SK-MEL-5 (cell line): ENCODE data around the gene NUCB1. TPM values are rescaled to one million over a fixed set of nuclear protein-coding genes. Genes with fewer than 3 reads are reported as not detected.
A peak's percentile ranks its signal among the peaks of the same experiment; 100 is the strongest.

Experiments
- DNase-seq: peaks from one replicate; pipeline ENCODE4 v3.0.0-alpha.2; 2016; ENCODE audit warnings: low read depth, low spot score
- in situ Hi-C: cut with HindIII; loops from 2 replicates; pipeline ENCODE4 v1.10.0; 2016; ENCODE audit warnings: low sequenced_read_pairs, high pct_unique_total_duplicates, low pct_unique_long_range_greater_than_20kb
- total RNA-seq: library from RNA; depleted of rRNA; stranded (reverse); fragments of >200 nt; shearing (Covaris generic); gene quantifications from 2 replicates; pipeline ENCODE4 v1.2.3, GENCODE V29; 2014

NUCB1 gene
- total RNA-seq, 1 experiment from 2014 or later, result 164 TPM

GRCh38 chr19:48946463-48947257, 46.5 kb downstream of the NUCB1 start:
- DNase-seq, result no peak
- in situ Hi-C loops, result no loop called here

GRCh38 chr19:48947258-48947542, 47.1 kb downstream of the NUCB1 start:
- in situ Hi-C loops, result no loop called here
- DNase-seq, result no peak

- in situ Hi-C loops, result no loop called here
- no peak for DNase-seq
Measured at GRCh38 chr19:48950159-48950558, 50.0 kb downstream of the NUCB1 start.

- in situ Hi-C loops, result no loop called here
Measured at GRCh38 chr19:48950830-48951519, 50.9 kb downstream of the NUCB1 start.

DNA sequence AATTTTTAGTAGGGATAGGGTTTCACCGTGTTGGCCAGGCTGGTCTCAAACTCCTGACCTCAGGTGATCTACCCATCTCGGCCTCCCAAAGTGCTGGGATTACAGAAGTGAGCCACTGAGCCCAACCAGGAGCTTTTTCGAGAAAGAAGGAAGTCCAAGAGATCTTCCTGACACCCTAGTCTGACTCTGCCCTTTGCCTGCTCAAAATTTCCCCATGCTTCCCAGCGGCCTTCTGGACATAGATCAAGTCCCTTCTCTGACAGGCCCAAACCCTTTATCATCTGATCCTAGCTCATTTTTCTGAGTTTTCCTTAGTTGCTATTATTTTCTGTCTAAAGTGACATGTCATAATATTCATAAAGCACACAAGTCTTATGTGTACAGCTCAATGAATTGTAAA, 53.0 kb downstream of the NUCB1 start:
- DNase-seq, result no peak
- in situ Hi-C loops, result no loop called here

More at GRCh38 chr19:48950830-48951519, 50.9 kb downstream of the NUCB1 start:
- no peak for DNase-seq

- in situ Hi-C loops, result no loop called here
- no peak for DNase-seq
Measured at GRCh38 chr19:48953990-48954594, 54.0 kb downstream of the NUCB1 start.

DNA sequence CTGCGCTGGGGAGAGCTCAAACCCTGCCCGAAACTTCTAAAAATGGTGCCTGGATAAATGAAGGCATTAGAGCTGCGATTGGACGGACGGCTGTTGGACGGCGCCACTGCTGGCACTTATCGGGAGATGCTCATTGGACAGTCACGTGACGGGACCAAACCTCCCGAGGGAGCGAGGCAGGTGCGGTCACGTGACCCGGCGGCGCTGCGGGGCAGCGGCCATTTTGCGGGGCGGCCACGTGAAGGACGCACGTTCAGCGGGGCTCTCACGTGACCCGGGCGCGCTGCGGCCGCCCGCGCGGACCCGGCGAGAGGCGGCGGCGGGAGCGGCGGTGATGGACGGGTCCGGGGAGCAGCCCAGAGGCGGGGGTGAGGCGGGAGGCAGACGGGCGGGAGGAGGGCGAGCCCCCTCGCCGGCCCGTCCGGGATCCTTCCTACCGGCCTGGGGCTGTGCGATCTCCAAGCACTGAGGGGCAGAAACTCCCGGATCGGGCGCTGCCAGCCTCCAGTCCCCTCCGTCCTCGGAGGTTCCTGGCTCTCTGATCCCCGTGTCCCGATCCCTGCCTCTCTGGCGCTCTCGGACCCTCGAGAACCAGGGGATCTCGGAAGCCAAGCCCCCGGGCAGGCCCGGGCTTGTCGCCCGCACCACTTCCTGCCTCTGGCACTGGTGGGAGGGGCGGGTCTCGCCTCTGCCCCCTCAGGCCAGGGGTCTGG, 54.6 kb downstream of the NUCB1 start, which contains the start of gene BAX:
TSS of gene BAX (plus strand) at position 281 of the 713 bp plus-strand sequence. CDS start at position 335, 54 bp downstream.
- in situ Hi-C loops, result no loop called here
- peak; percentile 96 for DNase-seq

DNA sequence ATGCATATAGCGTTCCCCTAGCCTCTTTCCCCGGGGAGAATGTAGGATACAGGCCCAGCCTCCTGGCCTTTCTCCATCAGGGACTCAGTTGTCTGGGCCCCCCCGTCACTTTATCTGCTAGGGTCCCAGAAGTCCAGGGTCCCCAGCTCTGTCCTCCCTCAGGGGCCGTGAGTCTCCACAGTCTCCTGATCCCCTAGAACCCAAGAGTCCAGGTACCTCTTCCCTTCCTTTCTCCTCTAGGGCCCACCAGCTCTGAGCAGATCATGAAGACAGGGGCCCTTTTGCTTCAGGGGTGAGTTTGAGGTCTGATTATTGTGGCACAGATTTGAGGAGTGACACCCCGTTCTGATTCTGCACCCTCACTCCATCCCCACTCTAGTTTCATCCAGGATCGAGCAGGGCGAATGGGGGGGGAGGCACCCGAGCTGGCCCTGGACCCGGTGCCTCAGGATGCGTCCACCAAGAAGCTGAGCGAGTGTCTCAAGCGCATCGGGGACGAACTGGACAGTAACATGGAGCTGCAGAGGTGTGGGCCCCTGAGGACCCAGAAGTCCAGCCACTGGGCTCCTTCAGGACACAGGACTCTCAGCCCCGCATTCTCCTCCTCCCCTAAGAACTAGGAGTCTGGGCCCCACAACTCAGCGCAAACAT, 55.3 kb downstream of the NUCB1 start:
- no peak for DNase-seq
- in situ Hi-C loops, result no loop called here

GRCh38 chr19:48958006-48958405, 57.9 kb downstream of the NUCB1 start:
- in situ Hi-C loops, result no loop called here

GRCh38 chr19:48959341-48960239, 59.5 kb downstream of the NUCB1 start:
- in situ Hi-C loops, result no loop called here
- DNase-seq, result no peak

More at GRCh38 chr19:48958006-48958405, 57.9 kb downstream of the NUCB1 start:
- no peak for DNase-seq

- in situ Hi-C loops, result no loop called here
Measured at GRCh38 chr19:48961051-48961649, 61.0 kb downstream of the NUCB1 start.

DNA sequence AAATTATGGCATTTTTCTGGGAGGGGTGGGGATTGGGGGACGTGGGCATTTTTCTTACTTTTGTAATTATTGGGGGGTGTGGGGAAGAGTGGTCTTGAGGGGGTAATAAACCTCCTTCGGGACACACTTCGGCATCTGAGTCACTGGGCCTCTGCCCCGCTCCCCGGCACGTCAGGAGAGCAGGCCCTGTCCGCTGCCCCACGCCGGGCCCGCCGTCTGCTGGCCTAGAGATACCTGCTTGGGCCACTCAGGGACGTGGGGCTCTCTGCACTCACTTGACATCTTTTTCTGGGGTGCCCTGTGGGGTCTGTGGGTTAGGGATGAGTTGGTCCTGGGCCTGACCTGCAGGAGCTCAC, 61.5 kb downstream of the NUCB1 start:
- in situ Hi-C loops, result no loop called here
- no peak for DNase-seq

More at GRCh38 chr19:48961051-48961649, 61.0 kb downstream of the NUCB1 start:
- no peak for DNase-seq

- DNase-seq, result no peak
Measured at GRCh38 chr19:48962029-48962848, 62.1 kb downstream of the NUCB1 start.

GRCh38 chr19:48962849-48963165, 62.7 kb downstream of the NUCB1 start:
- no peak for DNase-seq
- in situ Hi-C loops, result no loop called here

More at GRCh38 chr19:48962029-48962848, 62.1 kb downstream of the NUCB1 start:
- in situ Hi-C loops, result no loop called here

- DNase-seq, result no peak
- in situ Hi-C loops, result no loop called here
Measured at GRCh38 chr19:48963371-48964204, 63.5 kb downstream of the NUCB1 start.
